Inferior parietal cortex (tissue), 1 donor: ENCODE data around the gene TMA7B.

Experiments
- DNase-seq: peaks from one replicate; pipeline ENCODE4 v3.0.0-alpha.2; 2016; ENCODE audit errors: extremely low spot score

The TMA7B gene

DNA sequence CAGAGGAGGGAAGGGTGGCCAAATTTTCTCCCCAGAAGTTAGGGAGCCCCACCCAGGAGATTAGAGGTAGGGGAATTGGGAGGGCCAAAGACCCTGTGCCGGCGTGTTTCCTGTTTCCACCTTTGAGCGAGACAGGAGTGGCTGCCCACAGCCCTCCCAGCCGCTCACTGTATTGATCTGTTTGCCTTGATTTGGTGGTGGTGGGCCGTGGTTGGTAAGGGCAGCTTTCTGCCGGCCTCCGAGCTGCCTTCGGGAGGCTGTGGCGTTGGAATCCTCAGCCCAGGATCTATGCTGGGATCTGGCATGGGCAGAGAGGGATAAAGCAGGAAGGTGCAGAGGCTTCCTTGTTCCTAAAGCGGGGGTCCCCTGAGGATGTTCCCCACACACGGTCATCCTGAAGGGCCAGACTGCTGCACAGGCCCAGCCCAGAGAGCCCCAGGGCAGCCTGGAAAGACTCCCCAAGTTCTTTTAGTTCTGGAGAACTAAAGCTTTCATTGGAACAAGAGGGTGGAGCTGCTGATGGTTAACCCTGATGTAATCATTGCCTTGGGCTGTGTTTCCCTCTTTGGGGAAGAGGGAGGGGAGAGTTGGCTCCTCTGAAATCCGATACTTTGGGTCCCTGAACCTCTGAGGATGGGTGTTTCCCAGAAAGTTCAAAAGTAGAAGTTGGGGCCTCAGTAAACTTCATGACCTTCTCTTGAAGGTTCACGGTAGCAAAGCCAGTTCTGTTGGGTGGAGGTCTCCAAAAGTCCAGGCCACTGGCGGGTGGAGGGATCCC, 41.8 kb downstream of the TMA7B start:
- DNase-seq = no peak

DNA sequence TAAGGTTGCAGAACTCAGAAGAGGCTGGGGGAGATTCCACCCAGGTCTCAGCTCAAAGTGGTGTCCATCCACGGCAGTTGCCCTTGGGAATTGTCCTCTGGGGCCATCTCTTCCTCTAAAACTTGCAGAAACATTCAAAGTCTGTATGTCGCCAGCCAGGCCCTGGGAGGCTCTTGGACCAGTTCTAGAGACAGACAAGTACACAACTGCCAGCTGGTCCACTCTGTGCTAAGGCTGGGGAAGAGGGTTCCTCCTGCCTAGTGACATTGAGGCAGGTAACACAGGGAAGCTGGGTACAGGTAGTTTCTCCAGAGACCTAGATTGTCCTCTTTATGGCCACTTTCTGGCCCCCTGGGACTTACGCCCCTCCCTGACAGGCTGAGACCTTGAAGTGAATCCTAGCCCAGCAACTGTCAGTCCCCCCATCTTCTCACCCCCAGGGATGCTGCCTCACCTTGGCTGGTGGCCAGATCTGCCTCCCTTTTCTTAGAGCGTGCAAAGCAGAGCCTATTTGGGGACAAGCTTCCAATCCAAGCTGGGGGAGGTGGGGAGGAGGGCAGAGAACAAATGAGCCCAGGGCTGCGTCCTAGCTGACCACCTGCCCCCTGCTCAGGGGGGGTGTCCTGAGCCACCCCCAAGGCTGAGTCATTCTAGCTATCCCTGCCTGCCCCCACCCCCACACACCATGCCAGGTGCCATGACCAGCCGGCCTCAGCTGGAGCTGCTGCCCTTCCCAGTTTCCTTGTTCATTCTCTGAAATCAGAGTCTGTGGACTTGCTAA, 42.9 kb downstream of the TMA7B start:
- no peak for DNase-seq

DNA sequence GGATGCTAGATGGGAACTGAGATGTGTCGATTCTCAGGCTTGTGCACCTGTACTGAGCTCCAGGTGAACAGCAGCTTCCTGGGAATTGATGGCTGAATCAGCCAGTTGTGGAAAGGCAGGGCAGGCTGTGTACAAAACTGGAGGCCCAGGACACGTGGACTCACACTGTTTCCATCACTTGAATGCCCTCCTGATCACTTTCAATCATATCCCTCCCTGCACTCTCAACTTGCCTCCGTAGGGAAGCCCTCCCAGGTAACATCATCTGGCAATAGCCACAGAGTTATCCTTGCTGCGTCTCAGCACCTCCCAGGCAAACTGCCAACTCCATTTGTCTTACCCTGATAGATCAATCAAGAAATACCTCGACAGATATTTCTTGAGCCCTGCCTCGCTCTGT, 44.6 kb downstream of the TMA7B start:
- no peak for DNase-seq

DNA sequence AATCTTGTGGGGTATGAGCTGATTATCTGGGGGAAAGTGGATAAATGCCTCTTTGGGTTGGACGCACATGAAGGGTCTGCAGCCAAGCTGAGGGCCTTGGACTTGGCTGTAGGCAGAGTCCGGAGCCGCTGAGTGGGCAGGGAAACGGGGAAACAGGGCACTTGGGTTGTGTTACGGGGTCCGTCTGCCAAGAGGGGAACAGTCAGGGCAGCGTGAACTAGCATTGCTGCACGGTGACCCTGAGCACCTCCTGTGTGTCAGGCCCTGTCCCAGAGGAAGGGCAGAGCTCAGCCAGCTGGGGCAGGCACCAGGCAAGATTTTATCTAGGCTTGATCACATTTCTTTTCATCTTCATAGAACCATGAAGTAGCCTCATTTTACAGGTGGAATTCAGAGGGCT, 46.4 kb downstream of the TMA7B start:
- DNase-seq = no peak

DNA sequence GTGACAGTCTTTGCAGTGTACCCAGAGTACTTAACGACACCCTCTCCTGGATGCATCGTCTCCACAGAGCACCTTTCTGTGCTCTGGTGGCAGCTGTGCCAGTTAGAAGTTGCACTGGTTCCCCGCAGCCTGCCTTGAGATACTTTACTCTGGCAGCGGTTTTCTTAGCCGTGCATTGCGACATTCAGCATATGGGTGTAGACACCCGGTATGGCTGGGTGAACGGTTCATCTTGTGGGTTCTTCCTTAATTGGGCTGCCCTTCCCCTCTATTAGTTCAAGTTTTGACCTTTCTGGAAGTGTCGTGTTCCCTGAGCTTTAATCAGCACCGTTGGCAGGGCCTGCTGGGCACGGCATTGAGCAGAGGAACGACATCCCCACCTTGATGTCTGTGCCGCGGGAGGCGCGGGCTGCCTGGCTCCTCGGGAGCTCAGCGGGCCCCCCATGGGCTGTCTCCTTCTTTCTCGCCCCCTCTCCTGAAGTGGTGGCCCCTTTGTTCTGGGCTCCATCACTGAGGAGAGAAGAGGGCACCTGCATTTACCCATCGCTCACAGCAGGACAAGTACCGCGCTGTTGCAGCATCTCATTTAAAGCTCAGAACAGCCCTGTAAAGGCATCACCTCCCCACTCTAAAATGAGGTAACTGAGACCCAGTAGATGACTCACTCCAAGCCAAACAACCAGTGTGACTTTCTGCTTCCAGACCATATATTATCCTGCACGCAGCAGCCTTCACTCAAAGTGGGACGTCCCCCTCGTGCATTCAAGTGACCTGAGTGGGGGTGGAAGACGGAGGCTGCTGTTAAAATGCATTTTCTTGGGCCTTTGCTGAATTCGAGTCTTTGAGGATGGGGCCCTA, 47.9 kb downstream of the TMA7B start:
- DNase-seq = no peak

DNA sequence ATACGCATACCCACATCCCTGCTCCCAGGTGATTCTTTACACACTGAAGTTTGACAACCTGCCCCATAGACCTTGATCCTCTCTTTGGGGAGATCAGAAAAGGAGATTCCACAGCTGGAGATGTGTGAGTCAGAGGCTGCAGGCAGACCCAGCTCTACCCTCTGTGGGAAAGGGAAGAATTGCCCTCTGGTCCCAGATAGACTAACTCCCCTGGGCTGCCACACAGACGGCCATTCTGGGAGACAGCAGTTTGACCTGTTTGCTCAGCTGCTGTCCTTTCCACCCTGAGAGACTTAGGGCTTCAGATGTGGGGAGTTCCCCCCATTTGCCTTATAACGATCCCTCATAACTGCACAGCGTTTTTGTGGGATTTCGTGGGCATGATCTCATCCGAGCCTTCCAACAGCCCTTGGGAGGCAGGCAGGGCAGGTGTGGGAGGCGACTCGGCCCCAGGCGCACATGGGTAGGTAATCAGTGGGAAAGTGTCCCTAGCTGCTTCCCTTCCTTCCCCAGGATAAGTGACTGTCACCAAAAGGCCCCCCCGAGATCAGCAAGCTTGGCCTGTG, 48.6 kb downstream of the TMA7B start:
- no peak for DNase-seq

DNA sequence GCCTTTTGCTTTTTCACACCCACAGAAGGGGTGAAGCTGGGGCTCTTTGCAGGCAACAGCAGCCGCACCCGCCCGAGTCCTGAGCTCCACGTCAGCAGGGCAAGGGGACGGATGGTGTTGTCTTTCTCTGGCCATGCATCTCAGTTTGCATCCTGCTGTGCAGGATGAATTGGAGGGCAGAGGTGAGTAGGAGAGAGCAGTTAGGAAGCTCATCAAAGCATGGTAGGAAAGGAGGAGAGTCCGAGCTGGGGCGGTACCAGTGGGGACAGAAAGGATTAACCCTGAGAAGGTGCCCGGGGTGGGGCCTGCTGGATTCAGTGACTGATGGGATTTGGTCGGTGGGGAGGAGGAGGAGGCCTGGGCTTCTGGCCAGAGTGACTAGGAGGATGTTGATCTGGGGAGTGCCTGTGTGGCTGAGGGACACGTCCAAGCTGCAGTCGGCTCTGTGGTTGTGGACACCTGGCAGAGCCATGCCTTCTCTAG, 49.1 kb downstream of the TMA7B start:
- DNase-seq = no peak

DNA sequence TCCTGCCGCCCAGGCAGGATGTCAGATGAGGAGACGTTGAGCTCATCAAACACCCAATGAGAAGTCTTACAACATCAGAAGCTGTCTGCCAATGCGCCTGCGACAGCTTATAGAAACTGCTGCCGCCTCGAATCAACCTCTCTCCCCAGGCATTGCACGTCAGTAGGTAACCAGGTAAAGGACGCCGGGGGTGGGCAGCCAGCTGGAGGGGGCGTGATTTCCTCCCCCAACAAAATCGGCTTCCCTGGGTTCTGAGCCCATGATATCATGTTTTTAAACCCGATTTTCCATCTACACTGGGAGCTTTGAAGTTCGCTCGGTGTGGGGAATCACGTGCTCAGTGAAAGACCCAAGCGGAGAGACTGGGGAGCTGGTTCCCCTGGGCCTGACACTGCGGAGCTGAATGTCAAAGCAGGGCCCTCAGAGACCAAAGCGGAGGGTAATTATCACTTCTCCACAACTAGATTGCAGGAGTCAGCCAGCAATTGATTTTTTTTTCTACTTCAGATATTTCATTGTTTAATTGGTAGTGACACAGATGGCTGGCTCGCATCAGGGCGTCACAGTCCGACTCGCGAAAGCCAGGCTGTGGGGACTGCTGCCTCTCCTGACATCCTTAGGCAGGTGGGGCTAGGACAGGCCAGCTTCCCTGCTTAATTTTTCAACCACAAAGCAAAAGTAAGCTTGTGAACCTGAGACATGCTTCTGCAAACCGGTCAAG, 49.9 kb downstream of the TMA7B start:
- DNase-seq = no peak

DNA sequence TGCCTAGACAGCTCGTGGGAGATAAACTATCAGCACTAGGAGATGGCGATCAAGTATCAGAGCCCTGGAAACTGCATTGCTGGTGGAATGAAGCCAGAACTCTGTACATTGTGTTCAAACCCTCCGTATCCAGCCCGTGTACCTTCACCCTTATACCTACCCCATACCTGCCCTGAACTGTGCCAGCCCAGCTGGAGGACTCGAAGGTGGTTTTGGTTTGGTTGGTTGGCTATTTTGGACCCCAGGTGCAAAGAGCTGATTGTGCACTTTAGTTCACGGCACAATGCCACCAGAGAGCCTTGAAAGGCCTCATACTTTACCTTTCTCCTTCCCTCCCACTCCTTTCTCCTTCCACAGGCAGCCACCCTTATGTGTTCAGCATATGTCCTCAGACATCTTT, 50.5 kb downstream of the TMA7B start:
- no peak for DNase-seq
